ENCODE results near the gene WDR45. TPM values are rescaled to one million over a fixed set of nuclear protein-coding genes. Genes with fewer than 3 reads are reported as not detected.

The WDR45 gene
- total and polyA plus RNA-seq, 10 of the 15 experiments (the other 5 are each of a cell fraction or from before 2014, with no cell fraction given), result 5.9 to 30.9 (median 20.6) TPM

GRCh38 chrX:49073601-49074575 is 5.8 kb downstream of the WDR45 start, which contains the start of gene PRAF2 (continued):
- TF ChIP-seq BCLAF1 (IDR thresholded peaks at IDR 0.05) (no peak), IRF3 (IDR thresholded peaks at IDR 0.05) (no peak), RAD21 (IDR thresholded peaks at IDR 0.05; ENCODE audit: insufficient read depth, low read depth, low read length) (no peak), RELB (IDR thresholded peaks at IDR 0.05; ENCODE audit: low read depth) (no peak), E4F1 (IDR thresholded peaks at IDR 0.05; ENCODE audit: borderline replicate concordance, partially characterized antibody) (no peak), ZNF687 (IDR thresholded peaks at IDR 0.05) (peak; percentile 68; the same call in 1 of the 2 replicates), FOS (IDR thresholded peaks at IDR 0.05; ENCODE audit: borderline replicate concordance, extremely low read depth, insufficient read length) (no peak), EED (IDR thresholded peaks at IDR 0.05; ENCODE audit: low read depth) (no peak), ATF3 (IDR thresholded peaks at IDR 0.05; ENCODE audit: borderline replicate concordance, extremely low read depth, low read depth, low read length) (peak; percentile 71; the same call in 1 of the 2 replicates), WRNIP1 (IDR thresholded peaks at IDR 0.05; ENCODE audit: borderline replicate concordance, low read depth, low read length) (no peak), CHD1 (IDR thresholded peaks at IDR 0.05; ENCODE audit: low read depth, low read length) (no peak), ATF2 (IDR thresholded peaks at IDR 0.05; ENCODE audit: low read length) (no peak)

Measured in GM12878 (cell line).